ENCODE measurements around the gene SLC22A9.

Gene SLC22A9

DNA sequence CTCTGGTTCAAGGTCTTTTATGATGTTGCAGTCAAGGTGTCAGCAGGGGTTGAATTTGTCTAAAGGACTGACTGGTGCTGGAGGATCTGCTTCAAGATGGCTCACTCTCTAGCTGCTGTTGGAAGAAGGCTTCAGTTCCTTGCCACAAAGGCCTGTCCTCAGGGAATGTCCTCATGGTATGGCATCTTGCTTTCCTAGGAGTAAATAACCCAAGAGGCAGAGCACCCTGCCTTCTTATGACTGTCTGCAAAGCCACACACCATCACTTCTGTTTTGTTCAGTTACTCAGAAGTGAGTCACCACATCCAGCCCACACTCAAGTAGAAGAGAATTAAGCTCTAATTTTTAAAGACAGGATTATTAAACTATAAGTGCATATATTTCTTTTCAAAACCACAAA is 76.1 kb downstream of the SLC22A9 start:
- no peak for DNase-seq

DNA sequence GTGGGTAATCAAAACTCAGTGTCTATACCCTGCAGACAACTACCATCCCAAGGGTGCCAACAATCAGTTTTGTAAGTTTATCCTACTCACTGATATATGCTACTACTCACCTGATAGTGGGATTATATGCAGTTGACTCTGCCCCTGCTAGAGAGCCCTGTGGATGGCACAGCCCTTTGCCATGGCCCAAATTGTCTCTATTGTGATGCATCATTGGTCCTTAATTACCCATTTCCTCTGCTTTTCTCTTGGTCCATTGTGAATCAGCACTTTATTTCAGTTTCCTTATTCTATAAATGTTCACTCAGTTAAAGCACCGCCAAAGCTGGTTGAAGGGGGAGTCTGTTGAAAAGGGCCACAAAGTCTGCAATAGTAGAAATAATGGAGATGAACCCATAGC is 79.1 kb downstream of the SLC22A9 start:
- no peak for DNase-seq

DNA sequence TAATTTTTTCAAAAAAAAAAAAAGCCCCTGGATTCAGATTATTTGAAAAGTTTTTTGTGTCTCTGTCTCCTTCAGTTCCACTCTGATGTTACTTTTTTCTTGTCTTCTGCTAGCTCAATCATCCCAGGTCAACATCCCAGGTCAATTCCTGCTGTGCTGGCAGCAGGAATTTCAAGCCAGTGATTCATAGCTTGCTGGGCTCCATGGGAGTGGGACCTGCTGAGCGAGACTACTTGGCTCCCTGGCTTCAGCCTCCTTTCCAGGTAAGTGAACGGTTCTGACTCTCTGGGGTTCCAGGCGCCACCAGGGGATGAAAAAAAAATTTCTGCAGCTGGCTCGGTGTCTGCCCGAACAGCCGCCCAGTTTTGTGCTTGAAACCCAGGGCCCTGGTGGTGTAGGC is 90.0 kb downstream of the SLC22A9 start:
- DNase-seq: no peak
